K562 (cell line): ENCODE measurements around the gene DCTN2. TPM values are rescaled to one million over a fixed set of nuclear protein-coding genes. Genes with fewer than 3 reads are reported as not detected.
A peak's percentile ranks its signal among the peaks of the same experiment; 100 is the strongest.

Experiments
- CREB1 ChIP-seq, 2 experiments: sonication (generic) in 1 of 2; formaldehyde crosslinking in 1 of 2; IDR thresholded peaks; 2 replicates each; pipeline versions ENCODE4 v1.6.1 to v1.8.0; 2012 to 2022; ENCODE audit warnings: inconsistent platforms in 1 of 2, mild to moderate bottlenecking in 1 of 2, missing genetic modification reagents in 1 of 2, moderate library complexity in 1 of 2
- FOXJ2 ChIP-seq: fragments of 200-800 bp; sonication (Bioruptor generic); IDR thresholded peaks from 2 replicates; pipeline ENCODE4 v1.6.1; 2016; ENCODE audit warnings: missing genetic modification characterization, missing compliant biosample characterization
- ILK ChIP-seq: fragments of 450-650 bp; IDR thresholded peaks from 2 replicates; pipeline ENCODE4 v1.6.1; 2016; ENCODE audit warnings: missing genetic modification characterization, low read depth, mild to moderate bottlenecking, missing compliant biosample characterization, moderate library complexity, borderline replicate concordance
- KLF16 ChIP-seq: IDR thresholded peaks from 2 replicates; pipeline ENCODE4 v1.6.1; 2016; ENCODE audit warnings: antibody characterized with exemption
- LCOR ChIP-seq: sonication (generic); formaldehyde crosslinking; IDR thresholded peaks from 2 replicates; pipeline ENCODE4 v1.8.0; 2022; ENCODE audit warnings: mild to moderate bottlenecking, missing genetic modification reagents
- PRDM10 ChIP-seq: fragments of 450-650 bp; IDR thresholded peaks from 2 replicates; pipeline ENCODE4 v1.6.1; 2018; ENCODE audit not compliant: partially characterized antibody
- SAP30 ChIP-seq: fragments of 200-600 bp; sonication (generic); IDR thresholded peaks from 2 replicates; pipeline ENCODE4 v1.6.1; 2012; ENCODE audit warnings: borderline replicate concordance, low read depth, mild to moderate bottlenecking, moderate library complexity, low read length, control low read depth, inconsistent platforms; ENCODE audit not compliant: insufficient read depth, poor library complexity, severe bottlenecking
- SP2 ChIP-seq: IDR thresholded peaks from 2 replicates; pipeline ENCODE4 v1.6.1; 2011; ENCODE audit warnings: mild to moderate bottlenecking, low read depth, low read length, moderate library complexity; ENCODE audit not compliant: poor library complexity, severe bottlenecking; ENCODE audit errors: extremely low read depth
- TSC22D4 ChIP-seq: fragments of 450-650 bp; IDR thresholded peaks from 2 replicates; pipeline ENCODE4 v1.6.1; 2016; ENCODE audit warnings: missing genetic modification characterization, missing biosample characterization, control low read depth
- VEZF1 ChIP-seq: fragments of 200-800 bp; sonication (Bioruptor generic); IDR thresholded peaks from 2 replicates; pipeline ENCODE4 v1.6.1; 2017; ENCODE audit warnings: missing genetic modification characterization, missing compliant biosample characterization
- ZBTB17 ChIP-seq: fragments of 450-650 bp; formaldehyde crosslinking; IDR thresholded peaks from 2 replicates; pipeline ENCODE4 v1.4.0; 2020; ENCODE audit warnings: mild to moderate bottlenecking
- ZNF146 ChIP-seq: IDR thresholded peaks from one replicate; pipeline ENCODE4 v1.6.1; 2018; ENCODE audit warnings: missing compliant biosample characterization; ENCODE audit not compliant: unreplicated experiment
- ZNF175 ChIP-seq: fragments of 200-800 bp; sonication (Bioruptor generic); IDR thresholded peaks from 2 replicates; pipeline ENCODE4 v1.6.1; 2016; ENCODE audit warnings: low read depth, mild to moderate bottlenecking, missing genetic modification characterization, missing compliant biosample characterization
- ZNF217 ChIP-seq: sonication (generic); formaldehyde crosslinking; IDR thresholded peaks from 2 replicates; pipeline ENCODE4 v1.8.0; 2022; ENCODE audit warnings: mild to moderate bottlenecking, missing genetic modification reagents
- ZNF311 ChIP-seq: fragments of 250-450 bp; sonication (Bioruptor Pico); IDR thresholded peaks from 2 replicates; pipeline ENCODE4 v1.4.0; 2020; ENCODE audit warnings: mild to moderate bottlenecking, moderate library complexity
- ZNF717 ChIP-seq: fragments of 250-450 bp; sonication (Bioruptor Pico); IDR thresholded peaks from 2 replicates; pipeline ENCODE4 v1.5.0; 2021
- polyA plus RNA-seq, 8 experiments: library from polyadenylated mRNA; depleted of rRNA in 4 of 8; stranded (reverse) in 5 of 8; unstranded in 3 of 8; fragments of >200 nt; fragmentation: Nextera tagmentation in 2 of 8; fragmentation: Illumina TruSeq in 1 of 8; extraction: Ambion mirVana in 2 of 8; extraction: Trizol in 1 of 8; gene quantifications; 2 replicates each; pipeline versions ENCODE4 v1.2.1 to v1.2.3, GENCODE V29; 2011 to 2014; ENCODE audit warnings: inconsistent platforms in 1 of 8, missing spikeins in 1 of 8
- total RNA-seq, 7 experiments: library from RNA; depleted of rRNA in 6 of 7; stranded (reverse); fragments of >200 nt in 6 of 7; fragmentation: Illumina TruSeq in 2 of 7; extraction: Trizol in 2 of 7; gene quantifications; 2 replicates each; pipeline versions ENCODE4 v1.2.1 to v1.2.3, GENCODE V29; 2011 to 2021; ENCODE audit warnings: low replicate concordance in 1 of 7

Gene DCTN2
- total and polyA plus RNA-seq, 9 of the 15 experiments (the other 6 are each of a cell fraction or from before 2014, with no cell fraction given): 43.6 to 270 (median 125) TPM

- TF ChIP-seq ZNF175 (CRISPR knock-in tag) (no peak), ZNF717 (CRISPR knock-in tag) (no peak), FOXJ2 (no peak), ZNF217 (CRISPR knock-in tag) (no peak), ZNF311 (CRISPR knock-in tag) (peak; percentile 27; the same call in 1 of the 2 replicates), VEZF1 (peak; percentile 95), CREB1 (IDR thresholded peaks at IDR 0.05) (peak; percentile 55; the same call in 1 of the 2 replicates), CREB1 (CRISPR knock-in tag; IDR thresholded peaks at IDR 0.05) (no peak), ZBTB17 (CRISPR knock-in tag) (no peak), LCOR (no peak), TSC22D4 (no peak), PRDM10 (peak; percentile 79), ILK (no peak), SP2 (no peak), SAP30 (no peak), KLF16 (peak; percentile 88), ZNF146 (CRISPR knock-in tag) (no peak)
Observed at GRCh38 chr12:57552306-57552651, 5.3 kb upstream of the DCTN2 start (continued).
